H9 (cell line): ENCODE data around the gene ZFP36L1. TPM values are rescaled to one million over a fixed set of nuclear protein-coding genes. Genes with fewer than 3 reads are reported as not detected.
A peak's percentile ranks its signal among the peaks of the same experiment; 100 is the strongest.

ENCODE experiments used
- DNase-seq: peaks from one replicate; pipeline ENCODE4 v3.0.0-alpha.2; 2017
- H2AFZ ChIP-seq: one replicate; pipeline ENCODE4 v1.6.1; 2013; ENCODE audit warnings: mild to moderate bottlenecking, low read length, control low read depth, moderate library complexity
- H2AK5ac ChIP-seq: 2 replicates; pipeline ENCODE4 v1.6.1; 2013; ENCODE audit warnings: low read length, control low read depth, mixed read lengths; ENCODE audit not compliant: insufficient read length
- H2BK120ac ChIP-seq: one replicate; pipeline ENCODE4 v1.6.1; 2013; ENCODE audit warnings: low read depth, mild to moderate bottlenecking, low read length, control low read depth, inconsistent platforms; ENCODE audit not compliant: poor library complexity, severe bottlenecking
- H2BK12ac ChIP-seq: 2 replicates; pipeline ENCODE4 v1.6.1; 2013; ENCODE audit warnings: low read length, control low read depth, mixed read lengths, low read depth; ENCODE audit not compliant: insufficient read length
- H2BK15ac ChIP-seq: 2 replicates; pipeline ENCODE4 v1.6.1; 2013; ENCODE audit warnings: low read depth, low read length, control low read depth
- H2BK20ac ChIP-seq: one replicate; pipeline ENCODE4 v1.6.1; 2013; ENCODE audit warnings: low read depth, mild to moderate bottlenecking, low read length, control low read depth, inconsistent platforms; ENCODE audit not compliant: poor library complexity, severe bottlenecking
- H2BK5ac ChIP-seq: 2 replicates; pipeline ENCODE4 v1.6.1; 2013; ENCODE audit warnings: low read length, control low read depth, mixed read lengths; ENCODE audit not compliant: insufficient read length
- H3K14ac ChIP-seq: 2 replicates; pipeline ENCODE4 v1.6.1; 2013; ENCODE audit warnings: low read length, control low read depth; ENCODE audit not compliant: insufficient read depth
- H3K18ac ChIP-seq: 2 replicates; pipeline ENCODE4 v1.6.1; 2013; ENCODE audit warnings: low read depth, mild to moderate bottlenecking, mixed read lengths, low read length, control low read depth; ENCODE audit not compliant: insufficient read length
- H3K23ac ChIP-seq: 2 replicates; pipeline ENCODE4 v1.6.1; 2013; ENCODE audit warnings: low read length, control low read depth, mixed read lengths, low read depth; ENCODE audit not compliant: insufficient read length
- H3K23me2 ChIP-seq: 2 replicates; pipeline ENCODE4 v1.6.1; 2013; ENCODE audit warnings: low read depth, mild to moderate bottlenecking, mixed read lengths, low read length, control low read depth; ENCODE audit not compliant: insufficient read length, poor library complexity, severe bottlenecking
- H3K27ac ChIP-seq: 2 replicates; pipeline ENCODE4 v1.5.1; 2013; ENCODE audit warnings: low read length, control low read depth, mixed read lengths, low read depth; ENCODE audit not compliant: insufficient read length
- H3K27me3 ChIP-seq: 2 replicates; pipeline ENCODE4 v1.6.1; 2013; ENCODE audit warnings: low read length, control low read depth, inconsistent platforms; ENCODE audit not compliant: insufficient read depth
- H3K4ac ChIP-seq: 2 replicates; pipeline ENCODE4 v1.6.1; 2013; ENCODE audit warnings: low read depth, mild to moderate bottlenecking, control low read depth, inconsistent platforms, low read length, moderate library complexity
- H3K4me1 ChIP-seq: 2 replicates; pipeline ENCODE4 v1.6.1; 2013; ENCODE audit warnings: low read length, control low read depth, inconsistent platforms; ENCODE audit not compliant: insufficient read depth
- H3K4me2 ChIP-seq: 2 replicates; pipeline ENCODE4 v1.6.1; 2013; ENCODE audit warnings: low read length, control low read depth, mixed read lengths; ENCODE audit not compliant: insufficient read length, insufficient read depth
- H3K56ac ChIP-seq: 2 replicates; pipeline ENCODE4 v1.6.1; 2013; ENCODE audit warnings: low read depth, mild to moderate bottlenecking, mixed read lengths, low read length, control low read depth; ENCODE audit not compliant: insufficient read length
- H3K79me1 ChIP-seq: 2 replicates; pipeline ENCODE4 v1.6.1; 2013; ENCODE audit warnings: low read depth, mild to moderate bottlenecking, moderate library complexity, low read length, control low read depth, inconsistent platforms; ENCODE audit not compliant: insufficient read depth, poor library complexity, severe bottlenecking
- H3K79me2 ChIP-seq: 2 replicates; pipeline ENCODE4 v1.6.1; 2013; ENCODE audit warnings: low read length, control low read depth, inconsistent platforms; ENCODE audit not compliant: insufficient read depth
- H3K9ac ChIP-seq: 2 replicates; pipeline ENCODE4 v1.6.1; 2013; ENCODE audit warnings: low read length, control low read depth, mixed read lengths; ENCODE audit not compliant: insufficient read length; ENCODE audit errors: extremely low read depth
- H3K9me3 ChIP-seq: one replicate; pipeline ENCODE4 v1.6.1; 2013; ENCODE audit warnings: low read depth, low read length, inconsistent platforms; ENCODE audit not compliant: control insufficient read depth
- H3T11ph ChIP-seq: one replicate; pipeline ENCODE4 v1.6.1; 2013; ENCODE audit warnings: mild to moderate bottlenecking, low read length, control low read depth, inconsistent platforms
- H4K20me1 ChIP-seq: one replicate; pipeline ENCODE4 v1.6.1; 2013; ENCODE audit not compliant: control insufficient read depth, insufficient read length, insufficient read depth
- H4K5ac ChIP-seq: 2 replicates; pipeline ENCODE4 v1.6.1; 2013; ENCODE audit warnings: low read depth, mild to moderate bottlenecking, mixed read lengths, low read length, control low read depth; ENCODE audit not compliant: insufficient read length
- H4K8ac ChIP-seq: replicated peaks from 2 replicates; pipeline ENCODE4 v1.6.1; 2013; ENCODE audit warnings: low read length, control low read depth, mixed read lengths, low read depth; ENCODE audit not compliant: insufficient read length
- H4K91ac ChIP-seq: 2 replicates; pipeline ENCODE4 v1.6.1; 2013; ENCODE audit warnings: low read depth, mild to moderate bottlenecking, moderate library complexity, mixed read lengths, low read length, control low read depth; ENCODE audit not compliant: insufficient read length
- H3K27ac Mint-ChIP-seq, 3 experiments: 2 replicates in 2 of 3; 3 replicates in 1 of 3; pipeline ENCODE4 v1.8.0; 2020 to 2021; ENCODE audit warnings: mixed read lengths in 3 of 3, mild to moderate bottlenecking in 1 of 3, moderate library complexity in 1 of 3
- H3K27me3 Mint-ChIP-seq: 2 replicates; pipeline ENCODE4 v1.8.0; 2021; ENCODE audit warnings: low read depth, mild to moderate bottlenecking, moderate library complexity, mixed read lengths
- H3K36me3 Mint-ChIP-seq, 3 experiments: 2 replicates in 2 of 3; 3 replicates in 1 of 3; pipeline ENCODE4 v1.8.0; 2020 to 2021; ENCODE audit warnings: low read depth in 3 of 3, mixed read lengths in 3 of 3; ENCODE audit not compliant: insufficient read depth in 1 of 3
- H3K4me1 Mint-ChIP-seq, 2 experiments: 2 replicates each; pipeline ENCODE4 v1.8.0; 2020; ENCODE audit warnings: mixed read lengths in 2 of 2
- H3K4me3 Mint-ChIP-seq, 2 experiments: 2 replicates in 1 of 2; 3 replicates in 1 of 2; pipeline ENCODE4 v1.8.0; 2020 to 2021; ENCODE audit warnings: mild to moderate bottlenecking in 2 of 2, mixed read lengths in 2 of 2, moderate library complexity in 1 of 2
- H3K9me3 Mint-ChIP-seq, 2 experiments: 2 replicates in 1 of 2; 3 replicates in 1 of 2; pipeline ENCODE4 v1.8.0; 2020; ENCODE audit warnings: mild to moderate bottlenecking in 2 of 2, mixed read lengths in 2 of 2, moderate library complexity in 1 of 2
- CTCF ChIP-seq: fragments of 200-600 bp; sonication (generic); conservative IDR thresholded peaks from 3 replicates; pipeline ENCODE4 v1.8.0; 2021; ENCODE audit warnings: antibody characterized with exemption, mild to moderate bottlenecking
- WGBS: extraction: QIAGEN DNeasy Blood & Tissue Kit; methylation state at CpG from one replicate; pipeline ENCODE4 v1.1.7; 2013; ENCODE audit warnings: missing lambda C conversion rate, low lambda C conversion rate, mixed read lengths; ENCODE audit not compliant: insufficient read length; ENCODE audit errors: extremely low coverage; 5-methylcytosine and 5-hydroxymethylcytosine counted together
- total RNA-seq: library from RNA; stranded (reverse); gene quantifications from 2 replicates; pipeline ENCODE4 v1.2.1, GENCODE V29; 2021

The ZFP36L1 gene
- total RNA-seq, 1 experiment from 2014 or later: 109 TPM

- no peak for DNase-seq
- Histone ChIP-seq H3K27ac (peak overlapping the region; percentile 6), H4K20me1 (no peaks in the 10 kb centered on the region), H3K79me1 (no peaks in the 10 kb centered on the region), H3K4me1 (0 out of 2 replicates have a peak, but pooled peaks cover 2% of the 10 kb centered on the region), H4K8ac (no peak overlapping the region), H3T11ph (no peak overlapping the region), H3K27me3 (no peaks in the 10 kb centered on the region), H2BK20ac (no peak overlapping the region), H3K9ac (no peak overlapping the region), H3K4me2 (no peak overlapping the region), H2AK5ac (no peak overlapping the region), H3K14ac (no peak overlapping the region), H3K9me3 (no peaks in the 10 kb centered on the region), H4K91ac (no peak overlapping the region), H3K18ac (no peak overlapping the region), H3K4ac (no peak overlapping the region), H2BK12ac (no peak overlapping the region), H2BK15ac (no peak overlapping the region), H2BK5ac (no peak overlapping the region), H2AFZ (no peak overlapping the region), H3K79me2 (peaks cover 17% of the 10 kb centered on the region; the same call in 1 of the 2 replicates), H3K23ac (no peak overlapping the region), H3K23me2 (peaks cover 8% of the 10 kb centered on the region), H4K5ac (no peak overlapping the region), H3K56ac (no peak overlapping the region), H2BK120ac (no peak overlapping the region)
- peaks cover 3 to 6% of the 10 kb centered on the region in 2 experiments; a peak in 3 of 5 replicates for H3K9me3 Mint-ChIP-seq
- H3K27ac Mint-ChIP-seq: peak overlapping the region in 2 of 3 experiments; percentile 64 to 72; a peak in 4 of 7 replicates
- peaks cover 5% of the 10 kb centered on the region; the same call in 1 of the 2 replicates for H3K27me3 Mint-ChIP-seq
- no peak for TF ChIP-seq CTCF
- peaks cover 41 to 52% (median 48%) of the 10 kb centered on the region in 3 experiments for H3K36me3 Mint-ChIP-seq
- H3K4me3 Mint-ChIP-seq: no peak overlapping the region; a peak in 2 of 5 replicates
- WGBS: no CpG with 5 or more reads among the region's 6 CpGs
- H3K4me1 Mint-ChIP-seq: peaks cover 33 to 40% of the 10 kb centered on the region in 2 experiments
These were observed 6.3 kb downstream of the ZFP36L1 start for GRCh38 chr14:68786491-68787091.
